ENCODE measurements around the gene TMEM43.

Gene TMEM43

DNA sequence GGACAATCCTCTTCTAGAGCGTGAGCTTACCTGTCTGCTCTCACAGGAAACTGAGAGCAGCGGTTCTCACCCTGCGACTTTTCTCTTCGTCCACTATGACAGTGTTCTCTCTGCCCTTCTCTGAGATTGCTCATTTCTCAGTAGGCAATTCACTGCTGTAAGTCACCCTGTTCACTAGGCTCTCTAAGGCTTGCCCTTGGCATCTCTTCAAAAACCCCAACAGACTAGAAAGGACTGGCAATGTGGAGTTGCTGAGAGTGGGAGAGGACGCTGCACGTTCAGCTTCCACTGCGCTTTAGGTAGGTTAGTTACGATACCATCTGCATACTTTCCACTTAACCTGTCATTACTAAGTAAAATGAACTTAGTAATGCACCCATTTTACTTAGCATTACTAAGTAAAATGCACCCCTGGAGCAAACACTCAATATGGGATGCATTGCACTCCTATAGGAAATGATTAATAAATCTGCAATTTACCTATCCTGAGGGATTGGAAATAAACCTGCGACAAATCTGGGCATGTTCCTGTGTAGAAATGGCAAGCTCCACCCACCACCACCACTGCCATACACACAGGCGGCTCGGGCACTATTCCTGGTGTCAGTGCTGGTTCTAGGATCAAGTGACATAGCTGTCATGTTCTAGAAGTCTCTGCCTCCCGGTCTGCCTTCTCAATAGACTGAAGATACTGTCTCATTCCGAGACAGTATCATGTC, 32.1 kb downstream of the TMEM43 start:
- TF ChIP-seq, protein P1, sequence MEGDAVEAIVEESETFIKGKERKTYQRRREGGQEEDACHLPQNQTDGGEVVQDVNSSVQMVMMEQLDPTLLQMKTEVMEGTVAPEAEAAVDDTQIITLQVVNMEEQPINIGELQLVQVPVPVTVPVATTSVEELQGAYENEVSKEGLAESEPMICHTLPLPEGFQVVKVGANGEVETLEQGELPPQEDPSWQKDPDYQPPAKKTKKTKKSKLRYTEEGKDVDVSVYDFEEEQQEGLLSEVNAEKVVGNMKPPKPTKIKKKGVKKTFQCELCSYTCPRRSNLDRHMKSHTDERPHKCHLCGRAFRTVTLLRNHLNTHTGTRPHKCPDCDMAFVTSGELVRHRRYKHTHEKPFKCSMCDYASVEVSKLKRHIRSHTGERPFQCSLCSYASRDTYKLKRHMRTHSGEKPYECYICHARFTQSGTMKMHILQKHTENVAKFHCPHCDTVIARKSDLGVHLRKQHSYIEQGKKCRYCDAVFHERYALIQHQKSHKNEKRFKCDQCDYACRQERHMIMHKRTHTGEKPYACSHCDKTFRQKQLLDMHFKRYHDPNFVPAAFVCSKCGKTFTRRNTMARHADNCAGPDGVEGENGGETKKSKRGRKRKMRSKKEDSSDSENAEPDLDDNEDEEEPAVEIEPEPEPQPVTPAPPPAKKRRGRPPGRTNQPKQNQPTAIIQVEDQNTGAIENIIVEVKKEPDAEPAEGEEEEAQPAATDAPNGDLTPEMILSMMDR (conservative IDR thresholded peaks at IDR 0.05): no peak
- no peak overlapping the region for H3K27ac ChIP-seq

DNA sequence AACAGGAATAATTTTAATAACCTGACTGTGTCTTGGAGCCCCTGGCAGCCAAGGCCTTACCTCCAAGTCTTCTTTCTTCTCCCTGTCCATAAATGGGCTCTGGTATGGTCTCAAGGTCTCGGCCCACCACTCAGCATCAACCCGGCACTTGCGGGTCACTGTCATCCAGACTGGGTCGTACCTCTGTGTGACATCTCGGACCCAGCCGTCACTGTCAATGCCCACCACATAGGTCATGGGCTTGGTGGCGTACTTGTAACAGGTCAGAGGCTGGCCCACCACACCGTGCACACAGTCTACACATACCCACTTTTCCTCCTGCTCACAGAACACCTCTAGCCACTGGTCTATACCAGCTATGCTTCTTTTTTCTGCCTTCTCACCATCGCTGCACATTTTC, 33.1 kb downstream of the TMEM43 start:
- no peak overlapping the region for H3K27ac ChIP-seq
- TF ChIP-seq, protein P1 (conservative IDR thresholded peaks at IDR 0.05): no peak

DNA sequence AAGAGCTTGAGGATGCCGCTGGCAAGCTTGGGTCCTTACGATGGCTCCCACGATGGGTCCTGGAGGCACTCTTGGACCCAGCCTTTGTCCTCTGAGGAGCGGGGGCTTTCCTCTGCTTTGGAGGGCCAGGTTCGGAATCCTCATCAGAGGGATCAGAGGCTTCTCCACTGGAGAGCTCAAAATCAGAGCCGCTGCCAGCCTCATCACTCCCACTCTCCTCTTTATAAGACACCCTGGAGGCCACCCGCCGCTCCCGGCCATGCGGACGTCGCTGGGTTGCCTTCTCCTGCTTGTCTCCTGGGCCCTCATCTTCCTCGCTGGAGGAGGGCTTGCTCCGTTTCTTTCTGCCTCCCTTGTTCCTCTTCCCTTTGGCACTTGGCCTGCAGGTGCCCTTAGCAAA, 33.5 kb downstream of the TMEM43 start:
- no peak overlapping the region for H3K27ac ChIP-seq
- TF ChIP-seq, protein P1 (conservative IDR thresholded peaks at IDR 0.05): no peak

DNA sequence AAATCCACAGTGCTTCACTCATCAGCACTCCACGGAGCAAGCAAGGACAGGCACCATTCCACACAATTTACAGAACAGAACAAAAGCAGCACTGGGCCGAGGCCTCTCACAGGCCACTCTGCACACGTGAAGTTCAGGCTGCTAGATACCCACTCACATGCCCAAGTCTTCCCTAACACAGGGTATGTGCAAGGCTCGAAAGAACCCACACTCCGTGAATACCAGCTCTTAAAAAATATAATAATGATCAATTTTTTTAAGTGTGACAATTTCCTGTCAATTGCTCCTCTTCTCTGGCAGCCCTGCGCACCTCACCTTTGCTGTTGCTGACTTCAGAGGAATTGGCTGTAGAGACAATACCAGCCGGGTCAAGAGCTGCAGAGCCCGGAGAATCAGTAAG, 34.6 kb downstream of the TMEM43 start:
- H3K27ac ChIP-seq: no peak overlapping the region
- TF ChIP-seq, protein P1 (conservative IDR thresholded peaks at IDR 0.05): no peak

DNA sequence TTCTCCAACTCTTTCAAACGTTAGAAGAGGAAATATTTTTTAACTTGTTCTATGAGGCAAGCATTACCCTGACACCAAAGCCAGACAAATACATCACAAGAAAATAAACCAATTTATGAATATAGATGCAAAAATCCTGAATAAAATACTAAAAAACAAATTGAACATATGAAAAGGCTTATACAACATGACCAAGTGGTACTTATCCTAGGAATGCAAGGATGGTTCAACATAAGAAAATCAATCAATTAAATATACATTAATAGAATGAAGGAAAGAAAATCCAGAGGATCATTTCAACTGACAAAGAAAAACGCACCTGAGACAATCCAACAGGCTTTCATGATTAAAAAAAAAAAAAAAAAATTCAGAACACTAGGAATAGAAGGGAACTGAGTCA, 36.4 kb downstream of the TMEM43 start:
- no peak overlapping the region for H3K27ac ChIP-seq
- TF ChIP-seq, protein P1 (conservative IDR thresholded peaks at IDR 0.05): no peak

DNA sequence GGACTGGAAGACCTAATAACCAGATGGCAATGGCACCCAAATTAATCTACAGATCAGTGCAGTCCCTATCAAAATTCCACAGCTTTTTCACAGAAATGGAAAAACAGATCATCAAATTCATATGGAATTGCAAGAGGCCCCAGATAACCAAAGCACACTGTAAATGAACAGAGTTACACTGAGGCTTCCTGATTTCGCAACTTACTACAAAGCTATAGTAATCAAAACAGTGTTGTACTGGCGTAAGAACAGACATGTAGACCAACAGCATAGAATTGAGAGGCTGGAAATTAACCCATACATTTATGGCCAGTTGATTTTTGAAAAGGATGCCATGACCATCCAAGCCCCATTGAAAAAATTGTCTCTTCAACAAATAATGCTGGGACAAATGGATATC, 37.3 kb downstream of the TMEM43 start:
- no peak overlapping the region for H3K27ac ChIP-seq
- TF ChIP-seq, protein P1 (conservative IDR thresholded peaks at IDR 0.05): no peak

DNA sequence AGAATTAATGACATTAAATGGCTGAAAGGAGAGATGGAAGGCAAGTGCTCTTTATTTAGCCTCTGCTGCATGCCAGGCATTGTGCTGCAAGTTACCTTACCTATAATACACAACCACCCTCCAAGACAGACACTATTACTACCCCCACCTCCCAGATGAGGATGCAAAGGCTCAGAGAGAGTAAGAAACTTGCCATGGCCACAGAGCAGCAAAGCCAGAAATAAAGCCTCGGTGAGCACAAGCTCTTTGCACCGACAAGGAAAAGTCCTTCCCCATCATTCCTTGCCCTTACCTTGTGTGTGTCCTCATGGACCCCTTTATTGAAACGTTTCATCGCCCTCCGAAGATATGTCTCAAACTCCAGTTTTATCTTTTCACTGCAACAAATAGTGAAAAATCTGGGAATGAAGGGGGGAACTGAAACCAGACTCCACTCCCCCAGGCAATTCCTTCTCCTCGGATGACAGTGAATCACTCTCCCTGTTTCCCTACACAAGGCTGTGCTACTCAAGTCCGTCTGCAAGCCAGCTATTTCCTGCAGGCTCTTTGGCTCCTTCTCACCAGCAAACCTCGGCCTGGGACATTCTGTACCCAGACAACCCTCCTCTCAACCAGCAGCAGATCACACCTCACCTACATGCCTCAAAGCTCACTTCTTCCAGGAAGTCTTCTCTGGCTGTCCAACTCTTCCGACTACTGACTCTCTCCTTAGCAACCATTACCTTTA, 42.2 kb downstream of the TMEM43 start:
- H3K27ac ChIP-seq: no peak overlapping the region
- TF ChIP-seq, protein P1 (conservative IDR thresholded peaks at IDR 0.05): no peak

Data from VCaP (cell line).